SH-SY5Y (cell line): Measurements from ENCODE around the gene VENTX.

ENCODE experiments used
- GATA2 ChIP-seq: IDR thresholded peaks from 2 replicates; pipeline ENCODE4 v1.6.1; 2011; ENCODE audit warnings: mild to moderate bottlenecking, low read depth, low read length
- GATA3 ChIP-seq: IDR thresholded peaks from 2 replicates; pipeline ENCODE4 v1.6.1; 2011; ENCODE audit warnings: low read depth, mild to moderate bottlenecking, low read length, moderate library complexity

Gene VENTX

DNA sequence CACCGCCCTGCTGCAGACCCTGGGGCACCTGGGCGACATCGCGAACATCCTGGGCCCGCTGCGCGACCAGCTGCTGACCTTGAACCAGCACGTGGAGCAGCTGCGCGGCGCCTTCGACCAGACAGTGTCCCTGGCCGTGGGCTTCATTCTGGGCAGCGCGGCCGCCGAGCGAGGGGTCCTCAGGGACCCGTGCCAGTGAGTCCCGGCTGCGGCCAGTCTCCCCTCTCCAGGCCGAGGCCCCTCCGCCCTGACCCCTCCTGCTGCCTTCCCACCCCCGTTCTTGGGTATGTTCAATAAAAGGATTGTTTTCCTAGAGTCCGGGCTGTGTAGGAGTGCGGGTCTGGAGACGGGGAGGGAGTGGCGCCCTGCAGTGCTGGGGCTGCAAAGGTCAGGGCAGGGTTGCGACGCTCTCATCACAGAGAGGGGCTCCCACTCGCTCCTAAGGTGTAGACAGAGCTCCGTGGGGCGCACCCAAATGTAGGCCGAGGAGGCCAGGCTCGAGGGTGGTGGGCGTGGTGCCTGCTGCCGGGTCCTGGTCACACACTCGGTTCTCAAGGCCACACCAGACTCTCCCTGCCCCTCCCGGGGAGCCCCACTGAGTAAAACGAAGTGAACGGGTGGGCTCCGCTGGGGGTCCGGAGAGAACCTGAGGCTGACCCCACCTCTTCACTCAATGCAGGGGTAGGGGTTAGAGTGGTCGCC, 6.3 kb upstream of the VENTX start:
- TF ChIP-seq GATA3 (no peak), GATA2 (no peak)

DNA sequence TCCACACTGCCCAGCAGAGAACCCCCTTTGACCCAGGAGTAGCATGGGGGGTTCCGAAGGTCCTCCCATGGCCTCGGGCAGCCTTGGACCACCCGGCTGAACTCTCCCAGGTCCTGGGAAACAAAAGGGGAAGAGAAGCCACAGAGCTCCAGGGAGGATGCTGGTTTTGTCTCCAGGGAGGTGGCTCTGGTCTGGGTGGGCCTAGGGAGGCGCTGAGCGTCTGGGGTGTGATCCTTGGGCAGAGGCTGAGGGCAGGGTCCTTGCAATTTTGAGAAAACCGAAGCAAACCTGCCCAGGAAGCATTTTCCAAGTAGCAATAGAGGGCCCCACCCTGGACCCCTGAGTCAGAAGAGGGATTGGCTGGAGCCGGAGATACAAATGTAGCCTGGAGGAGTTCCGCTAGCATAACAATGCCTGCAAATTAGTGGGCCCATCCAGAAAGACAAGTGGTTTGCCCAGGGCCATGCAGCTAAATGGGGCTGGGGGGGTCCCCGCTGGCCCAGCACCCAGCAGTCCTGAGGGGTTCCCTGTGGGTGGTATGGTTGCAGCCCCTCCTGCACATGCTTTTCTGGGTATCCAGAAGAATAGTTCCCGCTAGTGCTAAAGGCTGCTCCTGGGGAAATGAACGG, 5.6 kb upstream of the VENTX start:
- TF ChIP-seq GATA2 (no peak), GATA3 (no peak)

DNA sequence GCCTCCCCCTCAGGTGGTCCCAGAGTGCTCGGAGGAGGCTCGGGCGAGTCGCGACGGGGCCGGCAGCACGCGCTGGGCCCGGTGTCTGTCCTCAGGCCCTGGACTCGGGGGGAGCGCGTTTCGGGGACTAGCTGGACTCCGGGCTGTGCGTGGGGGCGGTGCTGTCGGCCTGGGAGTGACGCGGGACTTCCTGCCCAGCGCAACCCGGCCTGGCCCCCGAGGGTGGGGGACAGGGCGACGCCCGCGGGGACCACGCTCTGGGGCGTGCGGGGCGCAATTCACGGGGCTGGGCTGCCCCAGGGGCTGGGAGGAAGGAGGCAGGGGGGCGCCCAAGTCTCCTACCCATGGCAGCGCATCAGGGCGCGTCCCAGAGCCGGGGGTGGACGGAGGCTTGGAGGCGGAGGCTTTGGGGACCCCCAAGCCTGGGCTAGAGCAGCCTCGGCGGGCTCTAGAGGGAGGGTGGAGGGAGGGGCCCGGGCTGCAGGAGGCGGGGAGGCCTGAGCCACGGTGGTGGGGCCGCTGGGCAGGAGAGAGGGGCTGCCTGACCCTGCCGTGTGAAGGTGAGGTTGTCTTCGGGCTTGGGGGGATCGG, 2.3 kb upstream of the VENTX start:
- TF ChIP-seq GATA2 = no peak
- no peak for TF ChIP-seq GATA3

DNA sequence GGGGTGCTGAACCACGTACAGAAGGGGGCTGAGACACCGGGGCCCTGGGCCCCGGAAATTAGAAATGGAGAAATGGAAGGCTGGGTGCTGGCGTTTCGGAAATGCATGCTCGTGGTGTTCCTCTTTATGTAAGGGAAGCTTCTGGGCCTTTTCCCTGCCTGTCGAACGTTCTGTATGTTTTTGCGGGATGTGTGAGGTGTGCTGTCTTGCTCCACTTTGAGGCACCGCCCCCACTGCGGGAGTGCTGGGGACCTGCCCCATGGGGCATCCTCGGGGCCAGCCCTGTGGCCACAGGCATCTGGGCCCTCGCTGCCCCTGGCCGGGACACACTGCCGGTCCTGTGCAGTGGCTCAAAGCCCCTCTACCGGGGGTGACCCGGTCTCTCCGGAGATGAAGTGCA, 1.7 kb upstream of the VENTX start:
- TF ChIP-seq GATA2 (no peak), GATA3 (no peak)

DNA sequence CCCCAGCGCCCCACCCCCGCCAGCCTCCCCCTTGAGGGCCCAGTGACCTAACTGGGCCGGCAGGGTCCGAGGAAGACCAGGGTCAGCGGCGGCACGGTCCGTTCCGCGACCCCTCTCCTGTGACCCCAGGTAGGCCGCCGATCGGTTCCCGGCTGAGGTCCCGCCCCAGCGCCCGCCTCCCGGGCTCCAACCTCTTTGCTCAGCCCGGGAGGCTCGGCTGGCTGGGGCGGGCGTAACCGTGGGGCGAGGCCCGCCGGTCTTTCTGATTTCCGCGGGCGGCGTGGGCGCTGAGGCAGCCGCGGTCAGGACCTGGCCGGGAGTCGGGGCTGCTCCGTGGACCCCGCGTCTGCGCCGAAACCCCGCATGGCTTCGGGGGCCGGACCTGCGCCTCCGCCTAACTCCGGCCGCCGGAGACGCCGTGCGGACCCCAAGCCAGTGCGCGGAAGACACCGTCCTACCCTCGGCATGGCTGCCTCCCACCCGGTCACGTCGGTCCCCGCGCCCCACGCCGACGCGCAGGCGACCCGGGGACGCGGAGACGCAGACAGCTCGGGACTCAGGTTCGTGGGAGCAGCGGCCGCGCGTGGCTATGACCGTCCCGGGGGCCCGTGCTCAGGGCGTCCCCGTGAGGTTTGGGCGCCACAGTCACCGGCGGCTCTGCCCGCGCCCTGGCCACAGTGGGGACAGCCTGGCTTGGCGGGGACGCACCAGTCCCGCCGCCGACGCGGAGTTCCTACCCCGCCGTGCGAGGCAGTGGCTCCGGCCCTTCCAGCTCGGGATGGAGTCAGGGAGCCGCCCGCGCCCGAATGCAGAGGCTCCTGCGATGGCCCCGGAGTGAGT, 1.0 kb upstream of the VENTX start:
- no peak for TF ChIP-seq GATA3
- no peak for TF ChIP-seq GATA2

DNA sequence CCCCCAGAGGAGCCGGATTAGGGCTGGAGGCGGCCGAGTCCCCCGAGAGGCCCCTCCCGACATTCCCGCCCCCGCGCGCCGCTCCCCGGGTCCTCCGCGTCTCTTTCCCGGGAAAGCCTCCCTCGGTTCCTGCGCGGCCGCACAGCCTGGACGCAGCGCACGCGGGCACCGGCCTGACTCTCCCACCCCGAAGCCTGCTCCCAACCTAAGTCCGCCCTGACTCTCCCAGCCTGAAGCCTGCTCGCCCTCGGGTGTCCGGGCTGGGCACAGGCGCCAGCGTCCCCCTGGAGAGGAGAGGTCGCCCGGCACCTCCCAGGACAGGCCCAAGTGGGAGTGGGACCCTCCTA, 441 bp upstream of the VENTX start:
- no peak for TF ChIP-seq GATA2
- TF ChIP-seq GATA3 = no peak

DNA sequence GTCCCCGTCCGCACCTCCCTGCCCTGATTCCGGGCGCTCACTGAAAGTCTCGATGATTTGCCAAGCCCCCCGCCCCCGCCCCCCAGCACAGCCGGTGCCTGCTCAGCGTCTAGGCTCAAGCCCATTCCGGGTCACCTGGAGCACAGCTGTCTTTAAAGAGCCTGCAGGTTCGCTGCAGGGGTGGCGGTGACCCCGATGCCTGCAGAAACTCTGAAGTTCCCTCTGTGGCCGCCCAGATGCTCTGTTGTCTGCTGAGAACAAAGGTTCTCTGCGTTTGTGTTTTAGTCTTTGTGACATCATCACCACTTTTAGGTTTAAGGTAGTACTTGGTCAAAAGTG, 780 bp downstream of the VENTX start:
- TF ChIP-seq GATA3 (no peak), GATA2 (no peak)

DNA sequence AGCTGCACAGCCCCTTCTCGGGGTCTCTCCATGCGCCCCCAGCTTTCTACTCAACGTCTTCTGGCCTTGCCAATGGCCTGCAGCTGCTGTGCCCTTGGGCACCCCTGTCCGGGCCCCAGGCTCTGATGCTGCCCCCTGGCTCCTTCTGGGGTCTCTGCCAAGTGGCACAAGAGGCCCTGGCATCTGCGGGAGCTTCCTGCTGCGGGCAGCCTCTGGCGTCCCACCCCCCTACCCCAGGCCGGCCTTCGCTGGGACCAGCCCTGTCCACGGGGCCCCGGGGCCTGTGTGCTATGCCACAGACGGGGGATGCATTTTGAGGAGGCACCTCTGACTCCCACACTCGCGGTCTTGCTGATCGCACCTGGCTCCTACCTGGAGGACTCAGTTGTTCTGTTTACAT, 2.3 kb downstream of the VENTX start:
- no peak for TF ChIP-seq GATA3
- TF ChIP-seq GATA2 = no peak

DNA sequence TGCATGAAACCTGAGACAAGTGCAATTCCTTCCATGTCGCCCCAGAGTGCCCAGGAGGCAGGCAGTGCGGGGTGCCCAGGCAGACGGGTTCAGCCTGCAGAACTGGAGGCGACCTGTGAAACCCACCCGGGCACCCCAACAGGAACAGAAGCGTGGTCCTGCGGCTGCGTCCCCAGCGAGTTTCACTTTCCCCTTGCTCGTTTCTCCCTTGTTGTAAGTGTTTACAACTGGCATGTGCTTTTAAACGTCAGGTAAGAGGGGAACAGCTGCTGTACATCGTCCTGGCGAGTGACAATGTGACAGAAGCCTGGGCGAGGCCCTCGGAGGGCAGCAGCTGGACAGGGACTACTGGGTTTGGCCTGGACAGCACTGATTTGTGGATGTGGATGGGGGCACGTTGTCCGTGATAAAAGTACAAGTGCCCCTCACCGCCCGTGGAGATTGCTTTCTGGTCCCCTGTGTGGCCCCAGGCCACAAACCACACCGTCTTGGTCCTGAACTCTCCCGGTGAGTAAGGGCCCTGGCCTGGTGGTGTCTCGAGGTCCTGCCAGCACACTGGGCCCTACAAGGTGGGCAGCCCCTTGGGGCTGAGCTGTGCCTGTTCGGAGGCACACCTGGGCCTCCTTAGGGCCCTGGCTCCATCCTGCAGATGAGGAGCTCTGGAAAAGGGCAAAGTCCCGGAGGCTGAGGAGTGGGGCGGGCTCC, 4.0 kb downstream of the VENTX start:
- TF ChIP-seq GATA3 (no peak), GATA2 (no peak)

DNA sequence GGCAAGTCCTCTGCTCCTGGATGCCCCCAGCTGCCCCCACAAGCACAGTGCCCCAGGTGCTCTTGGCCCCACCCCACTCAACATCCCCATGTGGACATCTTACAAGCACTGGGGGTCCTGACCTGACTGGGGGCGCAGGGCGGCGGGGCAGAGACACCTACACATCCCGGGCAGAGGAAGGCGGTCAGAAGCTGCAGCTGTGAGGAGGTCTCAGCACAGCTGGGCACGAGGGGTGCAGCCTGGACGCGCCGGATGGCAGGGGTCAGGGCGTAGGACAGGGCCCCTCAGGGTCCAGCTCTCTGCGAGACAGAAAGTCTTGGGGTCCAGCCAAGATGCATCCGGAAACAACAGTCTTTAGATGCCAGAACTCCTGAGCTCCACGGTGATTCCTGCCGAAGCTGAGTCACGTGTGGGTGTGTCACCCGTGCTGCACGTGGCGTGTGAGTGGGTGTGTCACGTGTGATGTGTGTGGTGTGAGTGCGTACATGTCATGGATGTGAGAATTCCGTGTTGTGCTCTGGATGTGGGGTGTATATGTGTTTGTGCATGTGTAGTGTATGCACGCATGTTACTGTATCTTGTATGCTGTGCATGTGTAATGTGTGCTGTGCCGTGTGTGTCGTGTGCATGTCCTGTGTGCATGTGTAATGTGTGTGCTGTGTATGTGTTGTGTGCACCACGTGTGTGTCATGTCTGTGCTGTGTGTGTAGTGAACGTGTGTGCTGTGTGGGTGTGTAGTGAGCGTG, 5.1 kb downstream of the VENTX start:
- no peak for TF ChIP-seq GATA3
- TF ChIP-seq GATA2 = no peak

DNA sequence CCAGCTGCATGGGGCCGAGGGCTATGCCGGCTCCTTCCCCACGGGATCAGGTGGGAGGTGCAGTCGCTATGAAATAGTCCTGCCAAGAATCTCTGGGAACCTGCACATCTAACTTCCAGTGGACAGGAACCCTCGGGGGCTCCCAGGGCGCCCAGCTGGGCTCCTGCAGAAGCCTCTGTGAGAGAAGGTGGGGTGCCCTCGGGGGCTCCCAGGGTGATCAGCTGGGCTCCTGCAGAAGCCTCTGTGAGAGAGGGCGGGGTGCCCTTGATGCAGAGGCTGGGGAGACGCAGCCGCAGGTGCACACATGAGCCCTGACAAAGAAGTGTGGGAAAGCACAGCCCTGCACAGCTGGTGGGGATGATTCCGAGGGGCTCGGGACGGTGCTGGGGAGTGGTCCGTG, 5.9 kb downstream of the VENTX start:
- no peak for TF ChIP-seq GATA3
- no peak for TF ChIP-seq GATA2

DNA sequence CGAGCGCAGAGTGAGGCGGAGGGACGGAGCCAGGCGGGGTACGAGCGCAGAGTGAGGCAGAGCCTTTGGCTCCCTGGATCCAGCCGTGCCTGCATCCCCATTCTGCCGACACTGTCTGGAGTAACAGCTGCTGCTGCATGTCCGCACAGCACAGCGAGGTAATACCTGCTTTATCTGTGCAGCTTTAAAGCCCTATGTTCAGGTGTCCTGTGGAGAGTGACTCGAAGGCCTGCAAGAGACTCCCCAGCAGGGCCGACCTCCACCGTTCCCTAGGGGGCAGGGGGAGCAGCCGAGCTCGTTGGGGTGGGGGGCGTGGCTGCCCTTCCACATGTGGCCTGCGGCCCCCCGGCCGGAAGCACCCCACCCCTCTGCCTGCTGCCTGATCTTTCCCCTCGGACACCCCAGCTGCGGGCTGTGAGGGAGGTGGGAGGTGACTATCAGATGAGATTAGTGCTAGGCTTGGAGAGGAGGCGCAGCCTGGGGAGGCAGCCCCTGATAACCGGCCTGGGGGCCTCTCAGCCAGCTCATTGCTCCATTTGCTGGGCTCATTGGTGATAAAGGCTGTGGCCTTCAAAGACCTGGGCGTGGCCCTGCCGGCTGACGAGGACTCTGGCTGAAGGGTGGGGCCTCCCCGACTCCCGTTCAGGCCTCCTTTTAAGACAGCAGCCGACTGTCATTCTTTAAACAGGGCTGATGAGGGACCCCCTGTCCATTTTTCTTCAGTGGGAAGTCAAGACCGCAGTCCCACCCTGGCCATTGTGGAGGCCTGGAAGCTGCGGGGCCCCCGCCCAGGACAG, 8.0 kb downstream of the VENTX start:
- TF ChIP-seq GATA2 = no peak
- TF ChIP-seq GATA3 = no peak

DNA sequence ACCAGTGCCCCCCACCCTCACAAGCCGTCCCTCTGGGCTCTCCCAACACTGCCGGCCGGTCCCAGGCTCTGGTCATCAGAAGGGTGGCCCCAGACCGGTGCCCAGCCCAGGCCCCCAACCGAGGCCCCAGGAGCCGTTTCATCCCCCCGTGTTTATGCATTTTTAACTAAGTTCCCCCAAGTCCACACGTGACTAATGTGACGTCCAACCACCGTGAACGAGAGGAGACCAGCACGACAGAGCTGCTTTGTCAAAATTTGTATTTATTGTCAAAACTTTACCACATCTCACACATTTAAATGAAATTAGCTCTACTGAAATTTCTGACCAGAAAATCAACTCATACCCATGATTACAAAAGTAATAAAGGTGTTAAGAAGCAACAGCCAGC, 8.6 kb downstream of the VENTX start:
- TF ChIP-seq GATA3 (no peak), GATA2 (no peak)
